ENCODE results near the gene SLC29A4.

SLC29A4 gene

DNA sequence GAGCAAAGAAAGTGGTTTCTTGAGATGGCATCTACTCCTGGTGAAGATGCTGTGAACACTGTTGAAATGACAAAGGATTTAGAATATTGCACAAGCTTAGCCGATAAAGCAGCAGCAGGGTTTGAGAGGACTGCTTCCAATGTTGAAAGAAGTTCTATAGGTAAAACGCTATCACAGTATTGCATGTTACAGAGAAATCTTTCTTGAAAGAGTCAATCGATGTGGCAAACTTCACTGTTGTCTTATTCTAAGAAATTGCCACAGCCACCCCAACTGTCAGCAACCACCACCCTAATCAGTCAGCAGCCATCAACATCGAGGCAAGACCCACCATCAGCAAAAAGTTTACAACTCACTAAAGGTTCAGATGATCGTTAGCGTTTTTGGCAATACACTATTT, 59.9 kb downstream of the SLC29A4 start:
- Histone ChIP-seq H3F3A (ENCODE audit: insufficient read depth, low read length) (no peaks in the 10 kb centered on the region), H3K27ac (ENCODE audit: low read length) (no peak overlapping the region), H4K20me1 (ENCODE audit: insufficient read depth, low read length) (no peaks in the 10 kb centered on the region), H3K79me2 (ENCODE audit: low read length) (no peaks in the 10 kb centered on the region), H3K4me1 (ENCODE audit: low read length) (no peaks in the 10 kb centered on the region), H3K36me3 (replicated peaks; ENCODE audit: insufficient read depth, low read length) (peaks cover 4% of the 10 kb centered on the region), H3K4me2 (ENCODE audit: low read depth, low read length) (no peak overlapping the region), H3K9me2 (replicated peaks; ENCODE audit: insufficient read depth, low read length) (no peaks in the 10 kb centered on the region), H3K9me3 (replicated peaks; ENCODE audit: insufficient read depth, low read length) (no peaks in the 10 kb centered on the region), H3K9ac (ENCODE audit: low read length) (no peak overlapping the region), H3K27me3 (replicated peaks; ENCODE audit: insufficient read depth, low read length) (no peaks in the 10 kb centered on the region), H2AFZ (ENCODE audit: low read length) (no peak overlapping the region), H3K4me3 (ENCODE audit: low read length) (no peak overlapping the region)
- TF ChIP-seq EZH2 (optimal IDR thresholded peaks at IDR 0.05; ENCODE audit: low read depth, low read length): no peak
- no peak for TF ChIP-seq EZH2phosphoT487 (IDR thresholded peaks at IDR 0.05; ENCODE audit: low read length)
- TF ChIP-seq, protein P1, sequence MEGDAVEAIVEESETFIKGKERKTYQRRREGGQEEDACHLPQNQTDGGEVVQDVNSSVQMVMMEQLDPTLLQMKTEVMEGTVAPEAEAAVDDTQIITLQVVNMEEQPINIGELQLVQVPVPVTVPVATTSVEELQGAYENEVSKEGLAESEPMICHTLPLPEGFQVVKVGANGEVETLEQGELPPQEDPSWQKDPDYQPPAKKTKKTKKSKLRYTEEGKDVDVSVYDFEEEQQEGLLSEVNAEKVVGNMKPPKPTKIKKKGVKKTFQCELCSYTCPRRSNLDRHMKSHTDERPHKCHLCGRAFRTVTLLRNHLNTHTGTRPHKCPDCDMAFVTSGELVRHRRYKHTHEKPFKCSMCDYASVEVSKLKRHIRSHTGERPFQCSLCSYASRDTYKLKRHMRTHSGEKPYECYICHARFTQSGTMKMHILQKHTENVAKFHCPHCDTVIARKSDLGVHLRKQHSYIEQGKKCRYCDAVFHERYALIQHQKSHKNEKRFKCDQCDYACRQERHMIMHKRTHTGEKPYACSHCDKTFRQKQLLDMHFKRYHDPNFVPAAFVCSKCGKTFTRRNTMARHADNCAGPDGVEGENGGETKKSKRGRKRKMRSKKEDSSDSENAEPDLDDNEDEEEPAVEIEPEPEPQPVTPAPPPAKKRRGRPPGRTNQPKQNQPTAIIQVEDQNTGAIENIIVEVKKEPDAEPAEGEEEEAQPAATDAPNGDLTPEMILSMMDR (IDR thresholded peaks at IDR 0.05; ENCODE audit: low read length): no peak
- no peak for DNase-seq

DNA sequence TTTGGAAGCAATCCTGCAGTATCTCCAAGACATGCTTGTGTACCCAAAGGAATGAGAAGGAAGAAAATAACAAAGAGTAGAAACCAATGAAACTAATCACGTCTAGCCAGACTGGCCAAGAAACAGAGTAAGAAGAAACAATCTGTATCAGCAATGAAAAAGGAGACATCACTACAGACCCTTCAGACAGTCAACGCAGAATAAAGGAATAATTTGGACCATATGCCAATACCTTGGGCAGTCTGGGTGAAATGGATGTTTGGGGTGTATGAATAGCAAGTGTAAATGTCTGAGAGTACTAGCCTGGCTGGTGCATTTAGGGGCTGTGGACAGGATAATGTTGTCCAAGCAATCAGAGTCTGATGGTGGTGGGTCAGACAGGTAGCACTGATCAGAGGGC, 61.1 kb downstream of the SLC29A4 start:
- Histone ChIP-seq H3K9ac (ENCODE audit: low read length) (no peak overlapping the region), H3F3A (ENCODE audit: insufficient read depth, low read length) (no peaks in the 10 kb centered on the region), H3K27me3 (replicated peaks; ENCODE audit: insufficient read depth, low read length) (no peaks in the 10 kb centered on the region), H3K9me2 (replicated peaks; ENCODE audit: insufficient read depth, low read length) (no peaks in the 10 kb centered on the region), H3K4me3 (ENCODE audit: low read length) (no peak overlapping the region), H4K20me1 (ENCODE audit: insufficient read depth, low read length) (no peaks in the 10 kb centered on the region), H3K9me3 (replicated peaks; ENCODE audit: insufficient read depth, low read length) (no peaks in the 10 kb centered on the region), H3K4me2 (ENCODE audit: low read depth, low read length) (no peak overlapping the region), H2AFZ (ENCODE audit: low read length) (no peak overlapping the region), H3K36me3 (replicated peaks; ENCODE audit: insufficient read depth, low read length) (peaks cover 4% of the 10 kb centered on the region), H3K27ac (ENCODE audit: low read length) (no peak overlapping the region), H3K79me2 (ENCODE audit: low read length) (no peaks in the 10 kb centered on the region), H3K4me1 (ENCODE audit: low read length) (no peaks in the 10 kb centered on the region)
- TF ChIP-seq EZH2phosphoT487 (IDR thresholded peaks at IDR 0.05; ENCODE audit: low read length) (no peak), EZH2 (optimal IDR thresholded peaks at IDR 0.05; ENCODE audit: low read depth, low read length) (no peak)
- TF ChIP-seq, protein P1 (IDR thresholded peaks at IDR 0.05; ENCODE audit: low read length): no peak
- no peak for DNase-seq

DNA sequence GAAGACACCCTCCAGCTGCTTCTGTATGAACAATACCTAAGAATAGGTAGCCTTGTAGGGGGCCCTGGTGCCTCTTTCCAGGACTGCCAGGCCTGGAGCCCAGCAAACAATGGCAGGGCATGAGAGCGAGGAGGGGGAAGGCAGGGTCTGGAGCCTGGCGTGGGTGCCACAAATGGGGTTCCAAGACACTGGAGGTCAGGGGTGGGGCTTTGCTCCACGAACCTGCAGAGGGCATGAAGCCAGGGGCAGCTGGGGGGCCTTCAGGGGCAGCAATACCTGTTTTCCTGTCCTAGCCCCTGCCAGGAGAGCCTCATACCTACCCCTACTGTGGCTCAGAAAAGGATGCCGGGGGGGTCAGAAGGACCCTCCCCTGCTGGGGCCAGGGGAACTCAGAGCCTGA, 61.6 kb downstream of the SLC29A4 start:
- Histone ChIP-seq H3K4me2 (ENCODE audit: low read depth, low read length) (no peak overlapping the region), H3K27me3 (replicated peaks; ENCODE audit: insufficient read depth, low read length) (no peaks in the 10 kb centered on the region), H3K9me2 (replicated peaks; ENCODE audit: insufficient read depth, low read length) (no peaks in the 10 kb centered on the region), H3F3A (ENCODE audit: insufficient read depth, low read length) (no peaks in the 10 kb centered on the region), H3K9ac (ENCODE audit: low read length) (no peak overlapping the region), H4K20me1 (ENCODE audit: insufficient read depth, low read length) (no peaks in the 10 kb centered on the region), H2AFZ (ENCODE audit: low read length) (no peak overlapping the region), H3K27ac (ENCODE audit: low read length) (no peak overlapping the region), H3K4me1 (ENCODE audit: low read length) (no peaks in the 10 kb centered on the region), H3K4me3 (ENCODE audit: low read length) (no peak overlapping the region), H3K36me3 (replicated peaks; ENCODE audit: insufficient read depth, low read length) (peaks cover 4% of the 10 kb centered on the region), H3K79me2 (ENCODE audit: low read length) (no peaks in the 10 kb centered on the region), H3K9me3 (replicated peaks; ENCODE audit: insufficient read depth, low read length) (no peaks in the 10 kb centered on the region)
- DNase-seq: no peak
- TF ChIP-seq EZH2 (optimal IDR thresholded peaks at IDR 0.05; ENCODE audit: low read depth, low read length) (no peak), EZH2phosphoT487 (IDR thresholded peaks at IDR 0.05; ENCODE audit: low read length) (no peak)
- TF ChIP-seq, protein P1 (IDR thresholded peaks at IDR 0.05; ENCODE audit: low read length): no peak

Data from MM.1S (cell line).